Measurements from ENCODE around the gene ATPAF1. TPM values are rescaled to one million over a fixed set of nuclear protein-coding genes. Genes with fewer than 3 reads are reported as not detected.

Gene ATPAF1
- total RNA-seq, 1 donor from 2014 or later = 19.3 TPM

DNA sequence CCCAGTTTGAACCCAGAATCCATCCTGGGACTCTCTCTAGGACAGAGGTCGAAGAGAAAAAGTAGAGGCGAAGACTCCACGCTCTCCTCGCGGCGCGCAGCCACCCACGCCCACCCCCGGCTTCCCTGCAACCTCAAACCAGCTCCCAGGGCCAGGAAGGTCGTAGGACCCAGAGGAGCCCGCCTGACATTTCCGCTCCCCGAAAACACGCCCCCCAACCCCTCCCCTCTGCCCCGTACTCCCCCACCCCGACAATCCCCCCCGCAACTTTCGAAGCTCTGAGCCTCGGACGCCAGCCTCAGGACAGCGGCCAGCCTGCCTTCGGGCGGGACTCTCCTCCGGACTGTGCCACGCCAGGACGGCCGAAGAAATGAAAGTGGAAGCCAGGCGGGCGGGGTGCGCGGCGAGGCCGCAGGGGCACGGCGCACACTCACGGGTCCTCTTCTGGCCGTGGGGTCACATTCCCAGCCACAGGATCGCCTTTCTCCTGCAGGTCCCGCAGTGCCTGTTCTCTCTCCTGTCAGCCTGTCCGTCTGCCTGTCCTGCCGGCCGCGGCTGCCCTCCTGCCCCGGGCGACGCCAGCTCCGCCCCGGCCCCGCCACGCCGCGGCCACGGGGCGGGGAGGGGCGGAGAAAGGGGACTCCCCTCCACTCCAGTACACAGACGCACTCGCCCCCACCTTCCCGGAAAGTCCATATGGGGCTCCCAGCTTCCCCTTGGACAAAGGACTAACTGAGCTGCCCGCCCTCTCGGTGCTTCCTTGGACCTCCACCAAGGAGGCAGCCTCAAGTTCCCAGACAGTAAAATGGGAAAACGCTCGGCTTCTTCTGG, 51.7 kb downstream of the ATPAF1 start, which contains the start of gene MOB3C:
MOB3C (minus strand) TSS at position 535 of the 831 bp plus-strand sequence. CDS start 3,490 bp downstream, outside the sequence.
- Histone ChIP-seq H3K4me3 (ENCODE audit: insufficient read depth, low read depth, low read length) (peak within 1 kb of the TSS; percentile 87), H2AFZ (ENCODE audit: low read depth, low read length) (peak within 1 kb of the TSS; percentile 97), H3K79me2 (ENCODE audit: insufficient read depth, low read length) (peaks cover 7% of the 10 kb centered on the region), H3K27ac (ENCODE audit: low read depth, low read length) (peak within 1 kb of the TSS; percentile 42), H3K9ac (ENCODE audit: low read length) (peak within 1 kb of the TSS; percentile 84), H4K20me1 (ENCODE audit: insufficient read depth, low read length) (peaks cover 19% of the 10 kb centered on the region), H3K27me3 (ENCODE audit: insufficient read depth, low read length) (no peaks in the 10 kb centered on the region), H3K9me3 (ENCODE audit: insufficient read depth, low read depth, low read length) (no peaks in the 10 kb centered on the region), H3K36me3 (ENCODE audit: insufficient read depth, low read length) (no peaks in the 10 kb centered on the region), H3K4me1 (ENCODE audit: insufficient read depth, low read length) (peaks cover 16% of the 10 kb centered on the region), H3K4me2 (ENCODE audit: low read length) (peak within 1 kb of the TSS; percentile 91)
- DNase-seq (ENCODE audit: low read depth) = peak; percentile 73
- H3K27ac Mint-ChIP-seq (ENCODE audit: unreplicated experiment) = peak within 1 kb of the TSS; percentile 66
- H3K36me3 Mint-ChIP-seq (ENCODE audit: low read depth, unreplicated experiment) = peaks cover 5% of the 10 kb centered on the region
- peaks cover 2% of the 10 kb centered on the region for H3K9me3 Mint-ChIP-seq (ENCODE audit: unreplicated experiment)
- H3K4me3 Mint-ChIP-seq (ENCODE audit: unreplicated experiment) = peak within 1 kb of the TSS; percentile 90
- TF ChIP-seq, protein P1, sequence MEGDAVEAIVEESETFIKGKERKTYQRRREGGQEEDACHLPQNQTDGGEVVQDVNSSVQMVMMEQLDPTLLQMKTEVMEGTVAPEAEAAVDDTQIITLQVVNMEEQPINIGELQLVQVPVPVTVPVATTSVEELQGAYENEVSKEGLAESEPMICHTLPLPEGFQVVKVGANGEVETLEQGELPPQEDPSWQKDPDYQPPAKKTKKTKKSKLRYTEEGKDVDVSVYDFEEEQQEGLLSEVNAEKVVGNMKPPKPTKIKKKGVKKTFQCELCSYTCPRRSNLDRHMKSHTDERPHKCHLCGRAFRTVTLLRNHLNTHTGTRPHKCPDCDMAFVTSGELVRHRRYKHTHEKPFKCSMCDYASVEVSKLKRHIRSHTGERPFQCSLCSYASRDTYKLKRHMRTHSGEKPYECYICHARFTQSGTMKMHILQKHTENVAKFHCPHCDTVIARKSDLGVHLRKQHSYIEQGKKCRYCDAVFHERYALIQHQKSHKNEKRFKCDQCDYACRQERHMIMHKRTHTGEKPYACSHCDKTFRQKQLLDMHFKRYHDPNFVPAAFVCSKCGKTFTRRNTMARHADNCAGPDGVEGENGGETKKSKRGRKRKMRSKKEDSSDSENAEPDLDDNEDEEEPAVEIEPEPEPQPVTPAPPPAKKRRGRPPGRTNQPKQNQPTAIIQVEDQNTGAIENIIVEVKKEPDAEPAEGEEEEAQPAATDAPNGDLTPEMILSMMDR (IDR thresholded peaks at IDR 0.05; ENCODE audit: insufficient read depth, low read depth, low read length) = no peak
- no peak for TF ChIP-seq EZH2 (IDR thresholded peaks at IDR 0.05; ENCODE audit: insufficient read depth, low read length)
- no peak for FAIRE-seq
- peaks cover 22% of the 10 kb centered on the region for H3K27me3 Mint-ChIP-seq (ENCODE audit: low read depth, unreplicated experiment)
- peaks cover 18% of the 10 kb centered on the region for H3K4me1 Mint-ChIP-seq (ENCODE audit: low read depth, unreplicated experiment)

DNA sequence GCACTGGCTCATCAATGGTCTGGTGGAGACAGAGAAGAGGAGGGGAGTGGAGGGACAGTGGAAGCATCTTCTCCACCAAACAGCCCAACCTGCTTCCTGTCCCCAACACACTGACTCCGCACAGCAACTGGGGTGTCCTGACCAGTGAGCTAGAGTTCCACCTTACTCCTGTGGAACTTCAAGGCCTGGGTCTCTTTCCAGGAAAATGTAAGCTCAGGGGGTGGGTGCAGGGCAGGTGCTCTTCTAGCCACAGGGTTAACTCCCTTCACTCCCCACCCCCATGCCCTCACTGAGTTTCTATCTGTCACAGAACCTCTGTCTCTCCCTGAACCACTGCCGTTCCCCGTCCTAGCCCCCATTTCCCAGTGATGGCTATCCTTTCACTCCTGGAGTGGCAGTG, 52.4 kb downstream of the ATPAF1 start:
- peak overlapping the region; percentile 86 for H3K4me3 Mint-ChIP-seq (ENCODE audit: unreplicated experiment)
- H3K36me3 Mint-ChIP-seq (ENCODE audit: low read depth, unreplicated experiment) = peaks cover 5% of the 10 kb centered on the region
- Histone ChIP-seq H3K27ac (ENCODE audit: low read depth, low read length) (no peak overlapping the region), H3K4me1 (ENCODE audit: insufficient read depth, low read length) (peaks cover 16% of the 10 kb centered on the region), H2AFZ (ENCODE audit: low read depth, low read length) (peak overlapping the region; percentile 97), H4K20me1 (ENCODE audit: insufficient read depth, low read length) (peaks cover 19% of the 10 kb centered on the region), H3K9ac (ENCODE audit: low read length) (peak overlapping the region; percentile 84), H3K4me3 (ENCODE audit: insufficient read depth, low read depth, low read length) (peak overlapping the region; percentile 87), H3K27me3 (ENCODE audit: insufficient read depth, low read length) (no peaks in the 10 kb centered on the region), H3K9me3 (ENCODE audit: insufficient read depth, low read depth, low read length) (no peaks in the 10 kb centered on the region), H3K36me3 (ENCODE audit: insufficient read depth, low read length) (no peaks in the 10 kb centered on the region), H3K4me2 (ENCODE audit: low read length) (peak overlapping the region; percentile 91), H3K79me2 (ENCODE audit: insufficient read depth, low read length) (peaks cover 7% of the 10 kb centered on the region)
- peaks cover 2% of the 10 kb centered on the region for H3K9me3 Mint-ChIP-seq (ENCODE audit: unreplicated experiment)
- TF ChIP-seq, protein P1 (IDR thresholded peaks at IDR 0.05; ENCODE audit: insufficient read depth, low read depth, low read length) = no peak
- no peak for TF ChIP-seq EZH2 (IDR thresholded peaks at IDR 0.05; ENCODE audit: insufficient read depth, low read length)
- peak overlapping the region; percentile 47 for H3K27ac Mint-ChIP-seq (ENCODE audit: unreplicated experiment)
- DNase-seq (ENCODE audit: low read depth) (no peak), FAIRE-seq (no peak)
- H3K4me1 Mint-ChIP-seq (ENCODE audit: low read depth, unreplicated experiment) = peaks cover 19% of the 10 kb centered on the region
- peaks cover 19% of the 10 kb centered on the region for H3K27me3 Mint-ChIP-seq (ENCODE audit: low read depth, unreplicated experiment)

DNA sequence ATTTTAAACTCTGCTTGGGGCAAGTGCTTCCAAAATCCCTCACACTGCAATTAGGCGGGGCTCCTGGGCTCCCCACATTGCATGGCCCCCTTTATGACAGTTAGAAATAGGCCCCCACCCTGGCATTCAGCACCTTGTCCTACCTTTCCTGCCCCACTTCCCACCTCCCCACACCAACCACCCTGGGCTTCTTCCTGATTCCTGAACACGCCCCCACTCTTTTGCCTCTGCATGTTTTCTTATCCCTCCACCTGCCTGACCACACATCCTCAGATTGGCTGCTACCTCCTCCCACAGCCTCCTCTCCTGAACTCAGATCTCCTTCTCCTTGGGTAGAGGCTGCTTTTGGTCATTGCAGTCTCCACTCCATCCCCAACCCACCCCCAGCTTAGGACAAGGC, 53.1 kb downstream of the ATPAF1 start:
- Mint-ChIP-seq H3K4me3 (ENCODE audit: unreplicated experiment) (peak overlapping the region; percentile 86), H3K27ac (ENCODE audit: unreplicated experiment) (no peak overlapping the region), H3K9me3 (ENCODE audit: unreplicated experiment) (peaks cover 2% of the 10 kb centered on the region), H3K36me3 (ENCODE audit: low read depth, unreplicated experiment) (peaks cover 5% of the 10 kb centered on the region), H3K27me3 (ENCODE audit: low read depth, unreplicated experiment) (peaks cover 13% of the 10 kb centered on the region), H3K4me1 (ENCODE audit: low read depth, unreplicated experiment) (peaks cover 19% of the 10 kb centered on the region)
- Histone ChIP-seq H2AFZ (ENCODE audit: low read depth, low read length) (no peak overlapping the region), H3K9me3 (ENCODE audit: insufficient read depth, low read depth, low read length) (no peaks in the 10 kb centered on the region), H4K20me1 (ENCODE audit: insufficient read depth, low read length) (peaks cover 19% of the 10 kb centered on the region), H3K4me1 (ENCODE audit: insufficient read depth, low read length) (peaks cover 16% of the 10 kb centered on the region), H3K9ac (ENCODE audit: low read length) (no peak overlapping the region), H3K27ac (ENCODE audit: low read depth, low read length) (no peak overlapping the region), H3K27me3 (ENCODE audit: insufficient read depth, low read length) (no peaks in the 10 kb centered on the region), H3K4me3 (ENCODE audit: insufficient read depth, low read depth, low read length) (no peak overlapping the region), H3K4me2 (ENCODE audit: low read length) (peak overlapping the region; percentile 91), H3K79me2 (ENCODE audit: insufficient read depth, low read length) (peaks cover 7% of the 10 kb centered on the region), H3K36me3 (ENCODE audit: insufficient read depth, low read length) (no peaks in the 10 kb centered on the region)
- FAIRE-seq (no peak), DNase-seq (ENCODE audit: low read depth) (no peak)
- TF ChIP-seq EZH2 (IDR thresholded peaks at IDR 0.05; ENCODE audit: insufficient read depth, low read length) = no peak
- TF ChIP-seq, protein P1 (IDR thresholded peaks at IDR 0.05; ENCODE audit: insufficient read depth, low read depth, low read length) = no peak
